Limb (tissue), 2 donors: ENCODE results near the gene IQSEC3.

Source experiments
- DNase-seq, 2 donors: peaks; one replicate each; pipeline ENCODE4 v3.0.0-alpha.2; 2016; ENCODE audit errors: extremely low spot score in 2 of 2

Gene IQSEC3

GRCh38 chr12:195951-196350, 129.4 kb downstream of the IQSEC3 start:
- no peak for DNase-seq

GRCh38 chr12:196436-196835, 129.9 kb downstream of the IQSEC3 start:
- DNase-seq: no peak

- no peak for DNase-seq
Observed at GRCh38 chr12:197347-197746, 130.8 kb downstream of the IQSEC3 start.

- no peak for DNase-seq
Observed at GRCh38 chr12:197911-198695, 131.5 kb downstream of the IQSEC3 start.

GRCh38 chr12:198705-199104, 132.1 kb downstream of the IQSEC3 start:
- DNase-seq: no peak

- DNase-seq: no peak
Observed at GRCh38 chr12:201361-201760, 134.8 kb downstream of the IQSEC3 start.

- no peak for DNase-seq
Observed at GRCh38 chr12:202081-202731, 135.6 kb downstream of the IQSEC3 start.

- DNase-seq: no peak
Observed at GRCh38 chr12:203074-203461, 136.5 kb downstream of the IQSEC3 start.

GRCh38 chr12:203462-204260, 137.1 kb downstream of the IQSEC3 start:
- peak in 1 of 2 donors; percentile 68 for DNase-seq

GRCh38 chr12:204261-204678, 137.7 kb downstream of the IQSEC3 start:
- no peak for DNase-seq

GRCh38 chr12:205026-205425, 138.5 kb downstream of the IQSEC3 start:
- DNase-seq: no peak

- no peak for DNase-seq
Observed at GRCh38 chr12:206746-207440, 140.3 kb downstream of the IQSEC3 start.

GRCh38 chr12:207804-208203, 141.2 kb downstream of the IQSEC3 start:
- DNase-seq: no peak

- DNase-seq: no peak
Observed at GRCh38 chr12:208813-209212, 142.2 kb downstream of the IQSEC3 start.

GRCh38 chr12:209246-209645, 142.7 kb downstream of the IQSEC3 start:
- DNase-seq: no peak

GRCh38 chr12:209851-210250, 143.3 kb downstream of the IQSEC3 start:
- DNase-seq: no peak

- DNase-seq: no peak
Observed at GRCh38 chr12:210277-211141, 143.9 kb downstream of the IQSEC3 start.

GRCh38 chr12:211142-211465, 144.5 kb downstream of the IQSEC3 start:
- no peak for DNase-seq

GRCh38 chr12:211639-212414, 145.3 kb downstream of the IQSEC3 start:
- no peak for DNase-seq

- no peak for DNase-seq
Observed at GRCh38 chr12:212415-212714, 145.8 kb downstream of the IQSEC3 start.
